NCI-H2171 treated with DMSO at 0.1 percent for 48 hours (cell line): ENCODE data around the gene GNL3.
"Not testable (repeated sequence)": the region's sequence is repeated elsewhere in the genome, so short reads cannot be mapped to it uniquely, and the experiment has no call there.

Experiments
- DNase-seq: peaks from one replicate; lab custom pipeline; 2025; lab: John Stamatoyannopoulos, UW

The GNL3 gene

GRCh38 chr3:52685709-52686691 is at the start of gene GNL3, which contains the start of gene PBRM1:
Gene GNL3, plus strand, starts transcription at chr3:52686032. Its CDS starts 61 bp downstream, at chr3:52686093.
Gene PBRM1, minus strand, starts transcription at chr3:52685913.
- DNase-seq, result peak; percentile 79

- DNase-seq, result peak; percentile 41
Measured at GRCh38 chr3:52636673-52637072, 49.2 kb upstream of the GNL3 start.

GRCh38 chr3:52645549-52645948 is 40.3 kb upstream of the GNL3 start:
- DNase-seq, result no peak

- DNase-seq, result no peak
Measured at GRCh38 chr3:52649461-52650210, 36.2 kb upstream of the GNL3 start.

- DNase-seq, result no peak
Measured at GRCh38 chr3:52650439-52650838, 35.4 kb upstream of the GNL3 start.

GRCh38 chr3:52651592-52651991 is 34.2 kb upstream of the GNL3 start:
- no peak for DNase-seq

GRCh38 chr3:52655895-52656294 is 29.9 kb upstream of the GNL3 start:
- DNase-seq, result no peak

- no peak for DNase-seq
Measured at GRCh38 chr3:52660046-52660445, 25.8 kb upstream of the GNL3 start.

GRCh38 chr3:52663098-52663497 is 22.7 kb upstream of the GNL3 start:
- no peak for DNase-seq

- no peak for DNase-seq
Measured at GRCh38 chr3:52670621-52671521, 15.0 kb upstream of the GNL3 start.

- no peak for DNase-seq
Measured at GRCh38 chr3:52671676-52672075, 14.2 kb upstream of the GNL3 start.

GRCh38 chr3:52676201-52676600 is 9.6 kb upstream of the GNL3 start:
- DNase-seq, result not testable (repeated sequence)

- DNase-seq, result no peak
Measured at GRCh38 chr3:52678265-52679198, 7.3 kb upstream of the GNL3 start.

GRCh38 chr3:52679199-52679538 is 6.7 kb upstream of the GNL3 start:
- DNase-seq, result no peak

GRCh38 chr3:52679811-52680210 is 6.0 kb upstream of the GNL3 start:
- DNase-seq, result no peak

- no peak for DNase-seq
Measured at GRCh38 chr3:52681596-52681995, 4.2 kb upstream of the GNL3 start.

- DNase-seq, result no peak
Measured at GRCh38 chr3:52682016-52682415, 3.8 kb upstream of the GNL3 start.

GRCh38 chr3:52683611-52684010 is 2.2 kb upstream of the GNL3 start:
- DNase-seq, result no peak

GRCh38 chr3:52684184-52684583 is 1.6 kb upstream of the GNL3 start:
- no peak for DNase-seq

GRCh38 chr3:52685285-52685708 is 535 bp upstream of the GNL3 start:
- DNase-seq, result peak; percentile 68

- no peak for DNase-seq
Measured at GRCh38 chr3:52688266-52688665, 2.4 kb downstream of the GNL3 start.
